ENCODE measurements around the gene ARHGEF33. TPM values are rescaled to one million over a fixed set of nuclear protein-coding genes. Genes with fewer than 3 reads are reported as not detected.

The ARHGEF33 gene
- total RNA-seq, 1 donor, result 0.43 TPM

Small RNA genes lying within 50 kb of the gene (small RNA-seq; reads per million reads assigned to genes)
- gene RN7SL96P, result not detected
- gene RNU6-851P, result not detected

Other genes with a start within 250 kb of the ARHGEF33 start
- 17.4 and 19.9 TPM in 2 replicates for gene GALM, start 223.8 kb upstream of the ARHGEF33 start, total RNA-seq
- gene SRSF7, start 138.5 kb upstream of the ARHGEF33 start, total RNA-seq, result 106 and 142 TPM in 2 replicates
- gene GEMIN6, start 111.7 kb upstream of the ARHGEF33 start, total RNA-seq, result 4.5 and 15.1 TPM in 2 replicates
- 22.5 and 28.9 TPM in 2 replicates for gene DHX57, start 13.9 kb upstream of the ARHGEF33 start, total RNA-seq
- 10.8 and 13.5 TPM in 2 replicates for gene MORN2, start 13.9 kb upstream of the ARHGEF33 start, total RNA-seq
- gene SOS1, start 231.2 kb downstream of the ARHGEF33 start, total RNA-seq, result 17.1 and 21.2 TPM in 2 replicates

Data from fibroblast of villous mesenchyme (primary cell).